ENCODE results near the gene GPR4. TPM values are rescaled to one million over a fixed set of nuclear protein-coding genes. Genes with fewer than 3 reads are reported as not detected.
A peak's percentile ranks its signal among the peaks of the same experiment; 100 is the strongest.

Gene GPR4
- total RNA-seq, 4 donors from 2014 or later: 0.49 to 2.4 (median 1.6) TPM

DNA sequence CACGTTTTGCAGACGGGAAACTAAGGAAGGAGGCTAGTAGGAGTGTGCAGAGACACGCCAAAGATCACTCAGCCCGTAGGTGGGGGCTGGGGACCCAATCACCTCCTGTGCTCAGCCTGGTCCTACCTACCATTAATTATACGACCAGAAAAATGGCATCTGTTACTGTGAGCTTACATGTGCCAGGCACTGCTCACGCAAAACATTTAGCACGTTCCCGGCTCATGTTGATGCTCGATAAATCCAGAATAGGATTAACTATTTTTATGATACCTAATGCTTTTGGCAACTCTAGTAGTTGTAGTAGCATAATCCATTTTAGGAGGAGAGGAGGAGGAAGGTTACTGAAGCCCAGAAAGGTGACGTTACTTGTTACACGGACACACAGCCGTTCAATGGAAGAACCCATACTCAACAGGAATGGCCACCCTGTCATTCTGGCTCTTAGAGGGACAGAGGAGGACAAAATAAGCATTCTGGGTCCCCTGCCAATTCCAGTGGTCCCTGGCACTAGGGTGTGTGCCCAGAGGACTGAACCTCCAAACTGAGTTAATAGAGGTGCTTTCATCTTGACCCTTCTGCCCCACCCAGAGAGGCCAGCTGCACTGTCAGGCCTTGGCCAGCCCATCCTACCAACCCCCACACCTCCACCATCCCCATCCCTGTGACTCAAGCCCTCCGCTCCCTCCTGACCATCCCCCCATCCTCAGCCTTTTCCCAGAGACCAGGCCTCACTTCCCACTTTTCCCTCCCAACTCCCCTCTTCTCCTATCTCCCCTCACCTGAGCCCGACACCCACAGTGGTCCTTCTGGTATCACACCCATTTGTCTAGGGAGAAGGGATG, 42.1 kb upstream of the GPR4 start:
- Histone ChIP-seq H3K4me1 (peaks cover 53% of the 10 kb centered on the region), H3K4me3 (no peak overlapping the region), H3K9me3 (no peaks in the 10 kb centered on the region), H3K36me3 (no peaks in the 10 kb centered on the region), H3K27ac (no peak overlapping the region), H3K27me3 (peaks cover 20% of the 10 kb centered on the region)
- DNase-seq (ENCODE audit: low spot score in 2 of 2): no peak
- WGBS: 61% methylated on average over 14 of the region's 14 CpGs
- TF ChIP-seq POLR2A (IDR thresholded peaks at IDR 0.05) (no peak), CTCF (IDR thresholded peaks at IDR 0.05) (no peak), POLR2AphosphoS5 (IDR thresholded peaks at IDR 0.05) (no peak), EP300 (IDR thresholded peaks at IDR 0.05) (no peak)

- Histone ChIP-seq H3K4me3 (no peak overlapping the region), H3K36me3 (no peaks in the 10 kb centered on the region), H3K27me3 (peaks cover 20% of the 10 kb centered on the region), H3K9me3 (no peaks in the 10 kb centered on the region), H3K4me1 (peaks cover 61% of the 10 kb centered on the region), H3K27ac (no peak overlapping the region)
- WGBS: 13% methylated on average over 38 of the region's 39 CpGs
- peak; percentile 88 to 90 for DNase-seq (ENCODE audit: low spot score in 2 of 2)
- TF ChIP-seq CTCF (IDR thresholded peaks at IDR 0.05): peak; percentile 95
- no peak for TF ChIP-seq POLR2A (IDR thresholded peaks at IDR 0.05)
- TF ChIP-seq POLR2AphosphoS5 (IDR thresholded peaks at IDR 0.05): peak in 1 of 3 donors; percentile 15
- no peak for TF ChIP-seq EP300 (IDR thresholded peaks at IDR 0.05)
These were observed 41.3 kb upstream of the GPR4 start for GRCh38 chr19:45643024-45643926.

- H3K9me3 ChIP-seq: no peaks in the 10 kb centered on the region
- DNase-seq (ENCODE audit: low spot score in 2 of 2): peak; percentile 93 to 94
- peak overlapping the region; percentile 41 for H3K4me3 ChIP-seq
- no peak for TF ChIP-seq EP300 (IDR thresholded peaks at IDR 0.05)
- TF ChIP-seq POLR2AphosphoS5 (IDR thresholded peaks at IDR 0.05): no peak
- no peak for TF ChIP-seq POLR2A (IDR thresholded peaks at IDR 0.05)
- no peak for TF ChIP-seq CTCF (IDR thresholded peaks at IDR 0.05)
- peak overlapping the region; percentile 63 for H3K27ac ChIP-seq
- H3K4me1 ChIP-seq: peaks cover 66% of the 10 kb centered on the region
- peaks cover 15% of the 10 kb centered on the region for H3K27me3 ChIP-seq
- WGBS: 2% methylated on average over 27 of the region's 40 CpGs
- H3K36me3 ChIP-seq: no peaks in the 10 kb centered on the region
These were observed 39.5 kb upstream of the GPR4 start for GRCh38 chr19:45641274-45642105.

DNA sequence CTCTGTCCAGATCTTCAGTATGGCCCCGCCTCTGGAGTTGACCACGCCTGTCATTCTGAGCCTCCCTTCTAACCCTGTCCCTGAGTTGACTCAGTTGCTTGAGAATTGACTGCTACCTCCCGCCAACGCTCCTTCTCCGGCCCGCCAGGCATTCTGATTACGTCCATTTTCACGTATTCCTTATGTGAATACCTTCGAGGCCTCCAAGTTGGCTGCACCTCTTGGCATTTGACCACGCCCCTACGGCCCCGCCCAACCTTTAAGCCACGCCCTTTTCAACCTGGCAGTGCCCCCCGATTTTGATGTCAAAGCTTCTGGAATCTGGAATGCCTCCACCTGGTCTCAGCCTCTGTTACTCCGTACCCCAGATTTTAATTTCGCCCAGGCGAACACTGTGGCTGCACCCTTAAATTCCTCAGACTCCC, 38.8 kb upstream of the GPR4 start:
- peaks cover 63% of the 10 kb centered on the region for H3K4me1 ChIP-seq
- peaks cover 15% of the 10 kb centered on the region for H3K27me3 ChIP-seq
- TF ChIP-seq CTCF (IDR thresholded peaks at IDR 0.05): no peak
- TF ChIP-seq EP300 (IDR thresholded peaks at IDR 0.05): no peak
- TF ChIP-seq POLR2AphosphoS5 (IDR thresholded peaks at IDR 0.05): no peak
- no peak for TF ChIP-seq POLR2A (IDR thresholded peaks at IDR 0.05)
- no peaks in the 10 kb centered on the region for H3K9me3 ChIP-seq
- H3K4me3 ChIP-seq: no peak overlapping the region
- peak in 1 of 2 donors; percentile 80 for DNase-seq (ENCODE audit: low spot score in 2 of 2)
- no peaks in the 10 kb centered on the region for H3K36me3 ChIP-seq
- H3K27ac ChIP-seq: peak overlapping the region; percentile 63
- 42% methylated on average over 17 of the region's 17 CpGs for WGBS
